HFF-Myc (cell line): ENCODE measurements around the gene SLC22A1.
"Not testable (repeated sequence)": the region's sequence is repeated elsewhere in the genome, so short reads cannot be mapped to it uniquely, and the experiment has no call there.

ENCODE experiments used
- DNase-seq: peaks from one replicate; pipeline ENCODE4 v3.0.0-alpha.2; 2011; ENCODE audit warnings: low read depth; ENCODE audit errors: extremely low read depth
- H3K4me3 ChIP-seq: replicated peaks from 2 replicates; pipeline ENCODE4 v1.5.1; 2011; ENCODE audit warnings: low read depth, mild to moderate bottlenecking, control low read depth, low read length
- TF ChIP-seq, protein P1 (sequence below): IDR thresholded peaks from 2 replicates; pipeline ENCODE4 v1.5.1; 2012; ENCODE audit warnings: mild to moderate bottlenecking, low read depth, low read length, control low read depth; ENCODE audit errors: missing control alignments

The SLC22A1 gene

DNA sequence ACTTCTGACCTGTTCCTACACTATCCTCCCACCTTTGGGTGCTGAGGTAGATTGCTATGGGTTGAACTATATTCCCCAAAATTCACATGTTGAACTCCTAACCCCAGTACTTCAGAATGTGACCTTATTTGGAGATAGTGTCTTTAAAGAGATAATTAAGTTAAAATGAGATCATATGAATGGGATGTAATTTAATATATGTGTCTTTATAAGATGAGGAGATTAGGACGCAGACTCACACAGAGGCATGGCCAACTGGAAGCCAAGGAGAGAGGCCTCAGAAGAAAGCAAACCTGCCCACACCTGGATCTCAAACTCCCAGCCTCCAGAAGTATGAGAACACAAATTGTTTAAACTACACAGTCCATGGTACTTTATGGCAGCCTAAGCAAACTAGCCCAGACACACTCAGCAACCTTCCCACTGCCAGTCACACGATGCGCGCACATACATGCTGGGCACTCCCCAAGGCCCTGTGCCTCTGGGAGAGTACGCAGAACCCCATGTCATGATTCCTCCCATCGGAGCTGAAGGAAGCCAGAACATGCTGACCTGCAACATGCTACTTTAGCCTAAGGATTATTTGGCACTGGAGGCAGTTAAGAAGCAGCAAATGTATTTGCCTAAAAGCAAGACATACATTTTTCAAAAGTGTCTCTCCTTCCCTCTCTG lies 8.9 kb upstream of the SLC22A1 start:
- no peak for DNase-seq
- TF ChIP-seq, protein P1, sequence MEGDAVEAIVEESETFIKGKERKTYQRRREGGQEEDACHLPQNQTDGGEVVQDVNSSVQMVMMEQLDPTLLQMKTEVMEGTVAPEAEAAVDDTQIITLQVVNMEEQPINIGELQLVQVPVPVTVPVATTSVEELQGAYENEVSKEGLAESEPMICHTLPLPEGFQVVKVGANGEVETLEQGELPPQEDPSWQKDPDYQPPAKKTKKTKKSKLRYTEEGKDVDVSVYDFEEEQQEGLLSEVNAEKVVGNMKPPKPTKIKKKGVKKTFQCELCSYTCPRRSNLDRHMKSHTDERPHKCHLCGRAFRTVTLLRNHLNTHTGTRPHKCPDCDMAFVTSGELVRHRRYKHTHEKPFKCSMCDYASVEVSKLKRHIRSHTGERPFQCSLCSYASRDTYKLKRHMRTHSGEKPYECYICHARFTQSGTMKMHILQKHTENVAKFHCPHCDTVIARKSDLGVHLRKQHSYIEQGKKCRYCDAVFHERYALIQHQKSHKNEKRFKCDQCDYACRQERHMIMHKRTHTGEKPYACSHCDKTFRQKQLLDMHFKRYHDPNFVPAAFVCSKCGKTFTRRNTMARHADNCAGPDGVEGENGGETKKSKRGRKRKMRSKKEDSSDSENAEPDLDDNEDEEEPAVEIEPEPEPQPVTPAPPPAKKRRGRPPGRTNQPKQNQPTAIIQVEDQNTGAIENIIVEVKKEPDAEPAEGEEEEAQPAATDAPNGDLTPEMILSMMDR, result no peak
- H3K4me3 ChIP-seq, result no peak overlapping the region

DNA sequence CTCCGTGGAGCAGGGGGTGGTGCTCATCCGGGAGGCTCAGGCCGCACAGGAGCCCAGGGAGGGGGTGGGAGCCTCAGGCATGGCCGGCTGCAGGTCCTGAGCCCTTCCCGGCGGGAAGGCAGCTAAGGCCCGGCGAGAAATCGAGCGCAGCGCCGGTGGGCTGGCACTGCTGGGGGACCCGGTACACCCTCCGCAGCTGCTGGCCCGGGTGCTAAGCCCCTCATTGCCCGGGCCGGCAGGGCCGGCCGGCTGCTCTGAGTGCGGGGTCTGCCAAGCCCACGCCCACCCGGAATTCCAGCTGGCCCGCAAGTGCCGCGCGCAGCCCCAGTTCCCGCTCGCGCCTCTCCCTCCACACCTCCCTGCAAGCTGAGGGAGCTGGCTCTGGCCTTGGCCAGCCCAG lies 7.1 kb upstream of the SLC22A1 start:
- H3K4me3 ChIP-seq, DNase-seq: not testable (repeated sequence)

GRCh38 chr6:160115421-160115820 lies 6.2 kb upstream of the SLC22A1 start:
- TF ChIP-seq, protein P1, result no peak
- no peak overlapping the region for H3K4me3 ChIP-seq
- DNase-seq, result no peak

DNA sequence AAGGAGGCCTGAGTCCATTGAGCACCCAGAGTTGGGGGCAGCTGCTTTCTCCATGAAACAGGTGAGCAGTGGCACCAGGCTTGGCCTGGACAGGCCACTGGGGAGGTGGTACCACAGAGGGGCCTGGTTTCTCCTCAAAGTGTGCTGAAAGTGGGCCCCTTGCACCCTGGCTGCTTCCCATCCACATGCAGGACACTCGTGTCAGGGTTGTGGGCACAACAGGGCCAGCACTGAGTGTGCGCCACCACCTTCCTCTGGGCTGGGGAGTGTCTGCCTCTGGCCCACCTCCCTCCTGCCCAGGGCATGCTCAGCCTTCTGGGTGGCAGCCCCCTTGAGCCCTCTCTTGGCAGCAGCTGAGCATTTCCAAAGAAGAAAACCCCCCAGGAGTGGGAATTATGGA lies 5.2 kb upstream of the SLC22A1 start:
- TF ChIP-seq, protein P1, result no peak
- no peak for DNase-seq
- H3K4me3 ChIP-seq, result no peak overlapping the region

GRCh38 chr6:160117137-160117536 lies 4.5 kb upstream of the SLC22A1 start:
- no peak for DNase-seq
- H3K4me3 ChIP-seq, result no peak overlapping the region
- TF ChIP-seq, protein P1, result no peak

DNA sequence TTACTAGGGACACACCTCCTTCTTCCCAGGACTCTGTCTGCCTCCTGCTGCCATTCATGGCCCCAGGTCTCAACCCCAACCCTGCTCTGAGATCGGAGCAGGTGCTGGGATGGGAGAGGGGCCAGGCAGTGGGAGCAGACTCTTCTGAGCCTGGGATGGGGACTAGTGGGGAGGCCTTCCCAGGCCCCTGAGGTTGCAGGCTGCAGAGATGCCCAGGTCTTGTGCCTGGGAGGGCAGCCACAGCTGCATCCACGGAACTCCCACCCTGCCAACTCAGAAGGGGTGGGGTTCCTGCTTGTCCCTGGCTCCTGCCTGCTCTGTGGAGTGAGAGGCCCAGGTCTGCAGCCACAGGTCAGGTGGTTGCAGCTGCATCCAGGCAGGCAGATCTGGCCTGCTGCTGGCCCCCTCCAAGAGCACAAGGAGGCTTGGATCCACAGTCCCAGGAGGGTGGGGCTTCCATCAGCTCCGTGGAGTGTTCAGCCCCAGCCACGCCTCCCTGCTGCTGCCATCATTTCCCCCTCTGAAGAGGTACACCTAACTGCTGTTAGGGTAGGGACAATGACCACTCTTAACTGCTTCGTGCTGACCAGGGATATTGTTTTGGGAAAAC lies 2.9 kb upstream of the SLC22A1 start:
- no peak for DNase-seq
- TF ChIP-seq, protein P1, result no peak
- H3K4me3 ChIP-seq, result no peak overlapping the region

DNA sequence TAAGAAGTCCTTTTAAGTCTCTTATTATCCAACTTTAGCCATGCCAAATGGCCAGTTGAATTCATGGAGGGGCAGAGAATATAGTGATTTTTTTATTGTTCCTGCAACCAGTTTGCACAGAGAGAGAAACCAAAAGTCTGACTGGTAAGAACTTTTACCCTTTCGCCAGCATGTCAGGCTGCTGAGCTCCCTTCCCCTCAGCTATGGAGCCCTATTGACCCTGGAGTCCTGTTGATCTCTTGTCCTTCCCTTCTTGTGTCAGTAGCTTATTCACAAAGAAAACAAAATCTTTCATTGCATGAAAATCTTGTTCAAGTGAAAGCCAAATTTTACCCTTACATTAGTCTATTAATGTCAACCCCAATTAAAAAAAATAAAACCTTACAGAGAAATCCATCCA lies 1.5 kb upstream of the SLC22A1 start:
- DNase-seq, result no peak
- TF ChIP-seq, protein P1, result no peak
- no peak overlapping the region for H3K4me3 ChIP-seq
